WTC11 (cell line): ENCODE measurements around the gene ABCB8. TPM values are rescaled to one million over a fixed set of nuclear protein-coding genes. Genes with fewer than 3 reads are reported as not detected.

Experiments
- ATAC-seq: fragments of 200-7000 bp; cut with Tn5 transposase; 2 replicates; pipeline ENCODE4 v1.10.0; 2021; ENCODE audit warnings: mild to moderate bottlenecking, moderate library complexity
- CTCF ChIA-PET: fragments of 300-600 bp; sonication (Branson Sonifier 250); formaldehyde crosslinking; loops from one replicate; lab custom pipeline; 2021; ENCODE audit warnings: antibody characterized with exemption; lab: Charles Lee
- POLR2A ChIA-PET: fragments of 350-600 bp; sonication (Branson Sonifier 250); formaldehyde crosslinking; loops from one replicate; lab custom pipeline; 2021; ENCODE audit warnings: antibody characterized with exemption; lab: Charles Lee
- DNase-seq: peaks from one replicate; pipeline ENCODE4 v3.0.0; 2021; ENCODE audit warnings: low spot score
- H3K27ac Mint-ChIP-seq: 2 replicates; pipeline ENCODE4 v1.8.0; 2021; ENCODE audit warnings: mixed read lengths
- H3K27me3 Mint-ChIP-seq: 2 replicates; pipeline ENCODE4 v1.8.0; 2021; ENCODE audit warnings: low read depth, mild to moderate bottlenecking, moderate library complexity, mixed read lengths
- H3K36me3 Mint-ChIP-seq: 2 replicates; pipeline ENCODE4 v1.8.0; 2021; ENCODE audit warnings: mixed read lengths
- H3K4me1 Mint-ChIP-seq: 2 replicates; pipeline ENCODE4 v1.8.0; 2022; ENCODE audit warnings: mixed read lengths
- H3K4me3 Mint-ChIP-seq: 2 replicates; pipeline ENCODE4 v1.8.0; 2021; ENCODE audit warnings: mild to moderate bottlenecking, moderate library complexity, mixed read lengths
- H3K9me3 Mint-ChIP-seq: 2 replicates; pipeline ENCODE4 v1.8.0; 2021; ENCODE audit warnings: mixed read lengths
- CBFB ChIP-seq: sonication (generic); formaldehyde crosslinking; IDR thresholded peaks from 2 replicates; pipeline ENCODE4 v1.8.1; 2022; ENCODE audit warnings: mild to moderate bottlenecking, low read depth, missing genetic modification reagents
- CREM ChIP-seq: sonication (generic); formaldehyde crosslinking; IDR thresholded peaks from 2 replicates; pipeline ENCODE4 v1.8.1; 2022; ENCODE audit warnings: mild to moderate bottlenecking, missing genetic modification reagents, moderate library complexity
- CTCF ChIP-seq: fragments of 200-600 bp; IDR thresholded peaks from 2 replicates; pipeline ENCODE4 v1.8.0; 2022; ENCODE audit warnings: antibody characterized with exemption
- E2F5 ChIP-seq: sonication (generic); formaldehyde crosslinking; IDR thresholded peaks from 2 replicates; pipeline ENCODE4 v1.8.1; 2022; ENCODE audit warnings: mild to moderate bottlenecking, moderate library complexity, missing genetic modification reagents
- ELF4 ChIP-seq: sonication (generic); formaldehyde crosslinking; IDR thresholded peaks from 2 replicates; pipeline ENCODE4 v1.8.1; 2022; ENCODE audit warnings: low read depth, mild to moderate bottlenecking, moderate library complexity, missing genetic modification reagents
- FOXJ3 ChIP-seq: sonication (generic); formaldehyde crosslinking; IDR thresholded peaks from 2 replicates; pipeline ENCODE4 v1.9.0; 2021; ENCODE audit warnings: missing genetic modification reagents, mild to moderate bottlenecking, borderline replicate concordance
- FOXP1 ChIP-seq: sonication (generic); formaldehyde crosslinking; IDR thresholded peaks from 2 replicates; pipeline ENCODE4 v1.8.0; 2022; ENCODE audit warnings: missing genetic modification reagents, mild to moderate bottlenecking, moderate library complexity, borderline replicate concordance
- IRF1 ChIP-seq: sonication (generic); formaldehyde crosslinking; IDR thresholded peaks from 2 replicates; pipeline ENCODE4 v1.8.0; 2023; ENCODE audit warnings: missing genetic modification reagents
- KAT7 ChIP-seq: sonication (generic); formaldehyde crosslinking; IDR thresholded peaks from 2 replicates; pipeline ENCODE4 v1.8.1; 2023; ENCODE audit warnings: missing genetic modification reagents, mild to moderate bottlenecking, borderline replicate concordance
- MYBL2 ChIP-seq: sonication (generic); formaldehyde crosslinking; IDR thresholded peaks from 2 replicates; pipeline ENCODE4 v1.8.1; 2023; ENCODE audit warnings: mild to moderate bottlenecking, moderate library complexity, missing genetic modification reagents
- NFATC4 ChIP-seq: fragments of 250-450 bp; sonication (Bioruptor Pico); IDR thresholded peaks from 2 replicates; pipeline ENCODE4 v1.9.0; 2021; ENCODE audit warnings: mild to moderate bottlenecking
- NFE2L1 ChIP-seq: sonication (generic); formaldehyde crosslinking; IDR thresholded peaks from 2 replicates; pipeline ENCODE4 v1.8.1; 2023; ENCODE audit warnings: missing genetic modification reagents
- PRDM15 ChIP-seq: sonication (generic); formaldehyde crosslinking; IDR thresholded peaks from 2 replicates; pipeline ENCODE4 v1.8.0; 2022; ENCODE audit warnings: missing genetic modification reagents
- ZNF416 ChIP-seq: fragments of 250-450 bp; sonication (Bioruptor Pico); IDR thresholded peaks from 2 replicates; pipeline ENCODE4 v1.9.0; 2021; ENCODE audit warnings: mild to moderate bottlenecking, inconsistent platforms
- total RNA-seq: library from RNA; stranded (reverse); gene quantifications from 3 replicates; pipeline ENCODE4 v1.2.3, GENCODE V29; 2021

The ABCB8 gene
- total RNA-seq, 1 experiment from 2014 or later, result 35.9 TPM

GRCh38 chr7:151081170-151082101 lies 53.2 kb downstream of the ABCB8 start:
- CTCF ChIA-PET, result interaction anchor here (0.9 to 1.6 kb wide), 15 partner anchors 10 to 118 kb away, joined by 3 to 14 read pairs (median 5); partner anchors contain the start of gene ABCB8
- ATAC-seq (peak; percentile 0), DNase-seq (peak; percentile 47)
- peak overlapping the region; percentile 87 for H3K4me3 Mint-ChIP-seq
- no peaks in the 10 kb centered on the region for H3K36me3 Mint-ChIP-seq
- peaks cover 3% of the 10 kb centered on the region; the same call in 1 of the 2 replicates for H3K27me3 Mint-ChIP-seq
- POLR2A ChIA-PET, result interaction anchor here (0.5 to 1.6 kb wide), 5 partner anchors 19 to 699 kb away, joined by 3 to 13 read pairs (median 3); no protein-coding TSS in a partner anchor
- peaks cover 35% of the 10 kb centered on the region for H3K4me1 Mint-ChIP-seq
- H3K9me3 Mint-ChIP-seq, result no peaks in the 10 kb centered on the region
- TF ChIP-seq NFATC4 (CRISPR knock-in tag) (no peak), FOXJ3 (CRISPR knock-in tag) (no peak), PRDM15 (peak; percentile 11; the same call in 1 of the 2 replicates), MYBL2 (CRISPR knock-in tag) (peak; percentile 6; the same call in 1 of the 2 replicates), IRF1 (no peak), NFE2L1 (CRISPR knock-in tag) (no peak)
- H3K27ac Mint-ChIP-seq, result no peak overlapping the region

- H3K27me3 Mint-ChIP-seq, result peaks cover 3% of the 10 kb centered on the region; the same call in 1 of the 2 replicates
- no peaks in the 10 kb centered on the region for H3K36me3 Mint-ChIP-seq
- no peak for DNase-seq
- peak overlapping the region; percentile 63; the same call in 1 of the 2 replicates for H3K27ac Mint-ChIP-seq
- TF ChIP-seq E2F5 (CRISPR knock-in tag) (no peak), CBFB (CRISPR knock-in tag) (no peak), KAT7 (no peak), FOXP1 (CRISPR knock-in tag) (no peak), ZNF416 (CRISPR knock-in tag) (no peak), ELF4 (no peak), CREM (CRISPR knock-in tag) (no peak), CTCF (no peak)
- ChIA-PET CTCF (interaction anchor here (0.9 to 1.9 kb wide), 8 partner anchors 14 to 73 kb away, joined by 3 to 5 read pairs (median 5); no protein-coding TSS in a partner anchor), POLR2A (interaction anchor here (1.9 kb wide), 1 partner anchor 20 kb away, joined by 7 read pairs; no protein-coding TSS in a partner anchor)
- no peak for ATAC-seq
- peaks cover 34% of the 10 kb centered on the region for H3K4me1 Mint-ChIP-seq
- H3K4me3 Mint-ChIP-seq, result peak overlapping the region; percentile 87
- no peaks in the 10 kb centered on the region for H3K9me3 Mint-ChIP-seq
Observed at GRCh38 chr7:151082141-151083070, 54.2 kb downstream of the ABCB8 start.
